HG02623 (cell line): ENCODE results near the gene APBB1.

Experiments
- ATAC-seq: cut with Tn5 transposase; IDR thresholded peaks from one replicate; pipeline ENCODE4 v1.9.1; 2021; ENCODE audit warnings: moderate library complexity; ENCODE audit not compliant: unreplicated experiment

APBB1 gene

GRCh38 chr11:6417907-6418556, 862 bp downstream of the APBB1 start:
- ATAC-seq: no peak

- ATAC-seq: no peak
Observed at GRCh38 chr11:6415797-6416196, 3.1 kb downstream of the APBB1 start.

GRCh38 chr11:6414874-6415328, 4.0 kb downstream of the APBB1 start:
- ATAC-seq: no peak

DNA sequence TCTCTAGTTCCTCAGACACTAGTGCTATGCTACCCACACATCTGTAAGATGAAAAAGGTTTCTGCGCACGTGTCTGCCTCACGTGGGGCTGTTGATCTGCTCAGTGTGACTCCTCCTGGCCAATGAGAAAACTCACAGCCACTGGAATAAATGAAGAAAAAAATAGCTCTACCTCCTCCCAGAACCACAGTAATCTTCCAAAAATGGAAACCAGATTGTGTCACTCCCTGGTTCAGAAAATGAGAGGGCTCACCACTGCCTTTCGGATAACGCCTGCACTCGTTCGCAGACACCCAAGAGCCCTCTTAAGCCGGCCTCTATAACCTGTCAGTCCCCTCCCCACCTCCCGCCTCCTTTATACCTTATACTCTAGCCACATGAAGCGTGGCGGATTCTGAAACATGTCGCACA, 5.1 kb downstream of the APBB1 start:
- no peak for ATAC-seq

- ATAC-seq: no peak
Observed at GRCh38 chr11:6411594-6412031, 7.3 kb downstream of the APBB1 start.

DNA sequence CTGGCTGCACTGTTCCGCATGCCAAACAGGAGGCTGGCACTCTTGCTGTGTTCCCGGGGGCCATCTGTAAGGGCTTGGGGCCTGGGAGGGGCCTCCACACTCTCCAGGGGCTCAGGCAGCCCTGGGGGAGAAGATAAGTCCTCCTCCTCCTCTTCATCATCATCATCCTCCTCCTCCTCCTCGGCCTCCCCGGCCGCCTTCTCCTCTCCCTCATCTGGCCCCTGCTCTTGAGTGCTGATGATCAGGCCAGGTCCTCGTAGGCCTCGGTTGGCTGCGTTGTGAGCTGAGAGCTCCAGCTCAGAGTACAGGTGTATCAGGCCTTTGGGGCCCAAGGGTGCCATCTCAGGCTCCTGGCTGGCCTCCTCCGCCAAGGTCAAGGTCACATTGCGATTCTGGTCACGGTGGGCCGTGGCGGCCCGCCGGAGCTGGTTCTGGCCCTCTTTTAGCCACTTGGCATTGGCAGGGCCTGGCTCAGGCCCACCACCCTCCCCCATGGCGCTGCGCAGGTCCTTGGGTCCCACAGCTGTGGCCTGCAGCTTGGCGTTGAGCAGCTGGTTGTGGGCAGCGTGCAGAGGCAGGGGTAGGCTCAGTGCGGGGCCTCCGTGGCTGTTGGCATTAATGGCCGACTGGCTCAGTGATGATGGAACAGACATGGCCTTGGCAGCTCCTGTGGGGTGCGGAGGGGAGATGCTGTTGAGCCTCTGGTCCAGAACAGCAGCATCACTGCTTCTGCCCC, 8.0 kb downstream of the APBB1 start:
- no peak for ATAC-seq

DNA sequence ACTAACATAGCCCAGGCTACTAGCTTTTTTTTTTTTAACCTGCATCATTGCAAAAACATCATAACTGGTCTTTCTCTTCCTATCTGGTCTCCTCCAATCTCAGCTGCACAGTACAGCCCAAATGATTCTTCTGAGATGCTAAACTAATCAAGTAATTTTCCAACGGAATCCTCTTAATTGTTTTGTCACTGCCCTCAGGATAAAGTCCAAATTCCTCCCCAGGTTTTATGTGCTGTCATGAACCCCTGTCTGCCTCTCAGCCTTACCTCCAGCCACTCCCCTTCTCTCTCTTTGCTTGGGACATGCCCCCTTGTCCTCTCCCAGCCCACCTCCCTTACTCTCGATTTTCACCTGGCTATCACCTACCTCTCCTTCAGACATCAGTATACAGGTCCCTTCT, 12.5 kb downstream of the APBB1 start:
- no peak for ATAC-seq

GRCh38 chr11:6405846-6406245, 13.0 kb downstream of the APBB1 start:
- ATAC-seq: no peak

GRCh38 chr11:6405052-6405667, 13.7 kb downstream of the APBB1 start:
- ATAC-seq: no peak

- ATAC-seq: no peak
Observed at GRCh38 chr11:6404342-6405051, 14.4 kb downstream of the APBB1 start.

GRCh38 chr11:6403539-6403938, 15.4 kb downstream of the APBB1 start:
- ATAC-seq: no peak

DNA sequence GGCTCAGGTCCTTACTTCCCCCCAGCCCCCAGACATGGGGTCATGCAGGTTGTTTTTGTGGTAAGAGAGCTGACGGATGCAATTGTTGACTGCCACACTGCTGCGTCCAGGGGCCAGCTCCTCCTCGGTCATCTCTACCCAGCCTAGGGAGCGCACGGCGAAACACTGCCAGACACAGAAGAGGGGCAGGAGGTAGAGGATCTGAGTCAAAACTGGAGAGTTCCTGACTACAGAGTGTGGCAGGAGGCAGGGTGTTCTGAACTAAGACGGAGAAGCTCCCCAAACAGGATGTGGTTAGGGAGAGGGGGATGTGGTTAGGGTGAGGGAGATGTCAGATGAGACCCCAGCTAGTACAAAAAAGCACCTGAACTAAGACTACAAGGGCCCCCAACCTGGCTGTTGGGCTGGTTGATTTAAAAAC, 16.3 kb downstream of the APBB1 start:
- ATAC-seq: peak; percentile 97

DNA sequence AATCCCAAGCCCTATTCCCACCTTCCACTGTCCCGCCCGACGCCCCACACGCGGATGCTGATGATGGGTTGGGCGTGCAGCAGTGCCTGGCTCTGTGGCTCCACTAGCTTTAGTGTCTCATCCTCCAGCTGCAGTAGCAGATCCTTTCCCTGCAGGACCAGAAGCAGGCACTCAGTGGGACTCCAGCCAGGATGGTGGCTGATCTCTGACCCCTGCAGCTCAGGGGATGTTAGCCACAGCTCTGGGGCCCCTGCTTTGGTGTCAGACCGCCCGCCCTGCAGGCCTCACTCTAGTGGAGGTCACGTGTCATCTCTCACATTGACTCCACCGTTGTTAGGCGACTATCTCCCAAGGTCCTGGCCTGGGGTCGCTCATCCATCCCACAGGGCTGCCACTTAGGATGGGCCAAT, 16.8 kb downstream of the APBB1 start:
- peak; percentile 26 for ATAC-seq

DNA sequence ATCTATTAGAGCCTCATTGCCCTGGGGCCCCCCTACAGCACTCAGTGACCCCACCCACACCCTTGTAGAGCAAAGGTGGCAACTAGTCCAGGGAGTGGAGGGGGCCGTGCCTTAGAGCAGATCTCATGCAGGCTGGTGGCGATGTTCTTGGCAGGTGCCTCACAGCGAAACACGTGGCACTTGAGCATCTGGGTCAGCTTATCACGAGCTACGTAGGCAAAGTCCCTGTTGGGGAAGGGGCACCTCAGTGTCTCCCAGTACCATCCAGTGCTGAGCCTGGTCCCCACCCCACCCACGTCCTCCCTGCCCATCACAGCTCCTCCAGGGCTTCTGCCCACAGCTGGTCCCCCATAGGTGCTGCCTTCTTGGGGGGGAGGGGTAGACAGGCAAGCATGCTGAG, 17.4 kb downstream of the APBB1 start:
- no peak for ATAC-seq

- ATAC-seq: no peak
Observed at GRCh38 chr11:6400431-6401345, 18.2 kb downstream of the APBB1 start.

DNA sequence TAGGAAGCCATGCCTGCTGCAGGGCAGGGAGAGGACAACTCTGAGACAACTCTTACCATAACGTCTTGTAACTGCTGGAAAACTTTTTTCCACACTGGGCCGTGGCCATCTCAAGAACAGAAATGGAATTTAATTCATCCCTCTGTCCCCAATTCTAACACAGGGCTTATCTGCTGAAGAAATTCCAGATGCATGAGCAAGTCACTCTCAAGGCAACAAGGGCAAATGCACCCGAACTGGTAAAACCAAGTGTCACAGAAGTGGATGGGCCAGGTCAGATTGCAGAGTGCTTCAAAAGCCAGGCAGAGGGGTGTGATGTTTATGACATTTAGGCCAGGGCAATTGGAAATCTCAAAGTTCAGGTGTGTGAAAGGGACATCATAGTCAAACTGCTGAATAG, 21.3 kb downstream of the APBB1 start:
- ATAC-seq: no peak

DNA sequence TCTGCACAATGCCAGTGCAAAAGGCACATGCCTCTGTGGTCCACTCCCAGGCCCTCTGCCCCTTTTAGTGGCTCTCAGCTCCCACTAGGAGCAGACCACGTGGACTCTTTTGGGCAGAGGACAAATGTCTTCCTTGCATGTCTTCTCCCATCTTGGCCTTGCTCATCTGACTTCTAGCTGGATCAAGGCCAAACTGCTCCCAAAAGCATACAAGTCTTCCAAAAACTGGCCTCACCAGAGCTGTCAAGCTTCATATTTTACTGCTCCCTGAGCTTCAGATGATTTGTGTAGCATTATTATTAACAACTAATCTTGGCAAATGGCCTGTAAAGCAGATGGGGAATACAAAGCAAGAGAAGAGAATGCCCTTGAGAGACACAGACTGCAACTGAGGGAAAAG, 21.7 kb downstream of the APBB1 start:
- ATAC-seq: no peak

DNA sequence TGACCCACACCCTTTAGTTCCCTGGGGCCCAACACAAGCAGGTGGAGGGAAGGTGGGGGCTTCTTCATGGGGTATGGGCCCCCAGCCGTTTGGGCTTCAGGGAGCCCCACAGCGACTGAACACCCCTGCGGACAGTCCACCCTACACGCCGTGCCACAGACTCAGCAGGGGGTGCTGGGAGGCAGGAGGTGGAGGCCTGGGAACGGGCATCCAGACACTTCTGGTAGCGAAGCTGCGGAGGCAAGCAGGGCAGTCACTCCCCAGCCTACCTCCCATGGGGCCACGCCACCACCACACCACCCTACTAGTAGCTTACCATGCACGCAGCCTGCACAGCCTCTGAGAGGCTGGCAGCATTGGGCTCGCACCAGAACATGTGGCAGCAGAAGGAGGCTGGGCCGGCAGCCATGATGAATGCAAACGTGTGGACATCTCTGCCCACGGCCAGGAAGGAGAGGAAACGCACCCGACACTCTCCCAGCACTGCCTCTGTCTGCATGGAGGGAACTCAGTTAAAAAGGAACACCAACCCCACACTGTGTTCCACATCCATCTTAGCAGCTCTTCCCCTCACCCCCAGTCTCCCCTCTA, 23.3 kb downstream of the APBB1 start:
- ATAC-seq: no peak

- ATAC-seq: no peak
Observed at GRCh38 chr11:6393989-6394670, 24.8 kb downstream of the APBB1 start.
